Amniotic stem cell (primary cell): Measurements from ENCODE around the gene SSUH2.

Experiments used
- DNase-seq: peaks from one replicate; lab custom pipeline; 2025; lab: John Stamatoyannopoulos, UW

SSUH2 gene

DNA sequence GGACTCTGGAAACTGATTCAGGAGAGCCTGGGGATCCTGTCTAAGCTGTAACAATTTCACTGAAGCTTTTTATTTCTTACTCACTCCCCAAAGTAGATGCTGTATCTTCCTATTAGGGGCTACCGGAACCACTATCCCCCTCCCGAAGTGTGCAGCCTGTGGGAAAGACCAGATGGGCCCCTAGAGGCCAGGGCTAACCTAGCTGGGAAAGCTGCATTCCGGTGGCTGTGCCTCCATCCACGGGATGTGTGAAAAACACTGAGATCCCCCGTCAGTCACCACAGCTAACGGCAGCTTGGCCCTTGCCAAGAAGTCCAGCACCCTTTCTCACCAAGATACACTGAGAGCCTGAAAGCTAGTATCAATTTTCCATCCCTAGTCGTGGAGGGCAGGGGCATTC, 3.1 kb downstream of the SSUH2 start:
- no peak for DNase-seq

DNA sequence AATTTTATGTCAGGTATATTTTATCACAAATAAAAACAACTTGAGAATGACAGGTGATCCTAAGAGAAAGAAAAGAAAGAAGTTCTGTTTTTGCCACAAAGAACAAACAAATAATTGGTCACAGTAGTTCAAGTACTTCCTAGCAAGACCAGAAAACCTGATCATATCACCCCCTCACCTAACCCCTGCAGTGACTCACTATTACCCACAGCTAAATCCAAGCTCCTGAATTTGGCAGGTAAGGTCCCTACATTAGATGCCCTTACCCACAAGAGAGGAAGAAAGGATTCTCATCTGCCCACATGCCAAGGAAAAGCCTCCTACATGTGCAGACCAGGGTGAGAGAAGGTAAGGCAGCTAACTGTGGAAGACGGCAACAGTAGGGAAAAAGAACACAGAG, 4.4 kb downstream of the SSUH2 start:
- no peak for DNase-seq

DNA sequence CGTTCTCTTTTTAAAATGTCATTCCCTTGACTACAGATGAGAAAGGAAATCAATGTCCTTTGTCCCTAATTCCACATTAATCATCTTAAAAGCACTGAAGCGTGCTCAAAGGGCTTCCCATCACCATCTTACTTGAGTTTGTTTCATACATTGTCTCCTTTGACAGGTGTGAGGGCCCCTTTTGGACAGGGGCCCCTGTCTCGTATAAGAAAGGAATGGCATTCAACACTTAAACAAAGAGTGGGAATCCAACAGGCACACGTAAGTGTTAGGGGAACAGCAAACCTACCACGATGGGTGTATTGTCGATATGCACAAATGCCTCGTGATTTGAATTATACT, 5.0 kb downstream of the SSUH2 start:
- no peak for DNase-seq

DNA sequence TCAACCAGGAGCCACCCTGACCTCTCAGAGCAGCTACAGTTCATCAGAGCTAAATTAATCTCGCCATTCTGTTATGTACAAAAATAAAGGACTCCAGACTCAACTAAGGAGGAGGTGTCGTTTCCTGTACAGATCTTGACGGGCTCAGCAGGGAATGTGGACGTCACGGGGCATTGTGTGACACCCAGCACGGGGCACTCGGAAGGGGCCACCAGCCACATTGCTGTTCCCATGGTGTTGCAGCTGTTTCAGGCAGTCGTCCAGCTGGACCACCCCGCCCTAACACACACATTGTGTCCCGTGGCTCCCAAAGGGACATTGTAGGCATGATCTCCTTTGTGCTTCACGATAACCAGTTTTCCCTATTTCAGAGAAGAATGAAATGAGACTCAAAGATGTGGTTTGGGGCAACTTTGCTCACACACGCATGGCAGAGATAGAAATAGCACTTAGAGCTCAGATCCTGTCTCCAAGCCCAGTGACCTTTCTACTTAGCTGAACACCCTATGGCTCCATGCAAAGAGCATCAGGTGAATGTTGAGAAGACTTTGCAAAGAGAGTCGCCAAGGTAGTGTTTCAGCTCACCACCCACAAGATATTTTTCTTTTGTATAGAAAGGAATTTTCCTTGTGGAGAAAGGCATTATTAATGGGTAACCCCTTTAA, 5.5 kb downstream of the SSUH2 start:
- no peak for DNase-seq

- no peak for DNase-seq
Measured at GRCh38 chr3:8637348-8637747, 7.2 kb downstream of the SSUH2 start.

DNA sequence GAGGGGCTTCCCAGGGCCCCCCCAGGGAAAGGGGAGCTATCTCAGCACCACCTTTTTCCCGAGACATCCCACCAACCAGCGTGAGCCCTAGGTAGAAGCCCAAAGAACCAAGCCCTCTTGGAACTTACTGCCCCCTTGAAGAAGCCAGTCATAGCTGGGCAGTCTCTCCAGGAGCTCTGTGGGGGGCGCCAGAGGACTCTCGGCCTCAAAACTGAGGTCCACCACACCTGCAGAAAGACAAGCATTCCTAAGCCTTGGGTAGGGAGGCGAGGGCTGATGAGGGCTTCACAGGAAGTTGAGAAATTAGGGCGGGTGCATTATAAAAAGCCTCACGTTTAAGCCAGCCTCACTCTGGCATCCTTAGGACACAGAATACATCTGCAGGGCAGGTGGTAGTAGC, 9.0 kb downstream of the SSUH2 start:
- DNase-seq, result no peak

- no peak for DNase-seq
Measured at GRCh38 chr3:8635125-8635524, 9.5 kb downstream of the SSUH2 start.

GRCh38 chr3:8632402-8633237, 12.0 kb downstream of the SSUH2 start:
- no peak for DNase-seq

DNA sequence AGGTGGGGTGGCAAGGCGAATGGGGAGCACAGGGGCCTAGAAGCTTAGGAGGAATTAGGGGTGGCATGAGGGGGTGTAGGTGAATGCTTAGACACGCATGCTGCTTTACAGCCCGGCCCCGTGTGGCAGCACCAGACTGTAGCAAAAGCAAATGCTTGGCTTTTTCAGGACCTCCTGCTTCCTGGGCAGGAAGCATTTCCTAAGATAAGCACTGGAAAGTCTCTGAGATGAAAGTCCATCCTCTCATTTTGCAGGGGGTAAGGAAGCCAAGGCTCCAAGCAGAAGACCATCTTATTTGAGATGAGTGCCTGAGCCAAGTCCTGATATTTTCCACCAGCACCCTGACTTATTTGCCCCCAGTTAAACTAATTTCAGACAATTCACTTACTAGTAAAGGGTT, 12.9 kb downstream of the SSUH2 start:
- DNase-seq, result no peak

GRCh38 chr3:8629151-8630021, 15.2 kb downstream of the SSUH2 start:
- peak; percentile 92 for DNase-seq

GRCh38 chr3:8627949-8628348, 16.6 kb downstream of the SSUH2 start:
- DNase-seq, result no peak

GRCh38 chr3:8627201-8627940, 17.2 kb downstream of the SSUH2 start:
- no peak for DNase-seq

DNA sequence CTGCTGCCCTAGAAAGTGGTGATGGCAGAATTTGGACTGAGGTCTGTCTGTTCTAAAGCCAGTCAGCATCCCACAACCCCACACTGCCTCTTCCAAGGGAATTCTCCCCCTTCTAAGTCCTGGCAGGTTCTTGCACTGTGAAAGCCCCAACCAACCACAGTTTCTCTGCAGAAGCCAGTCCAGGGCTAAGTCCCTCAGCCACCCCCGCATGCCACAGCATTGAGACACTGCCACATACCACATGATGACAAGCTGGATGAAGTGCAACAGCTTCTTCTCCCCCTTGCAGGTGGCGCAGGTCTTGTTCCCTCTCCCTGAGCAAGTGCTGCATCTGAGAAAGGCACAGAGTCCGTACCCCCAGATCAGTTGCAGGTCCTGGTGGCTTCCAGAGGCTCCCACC, 18.6 kb downstream of the SSUH2 start:
- DNase-seq, result no peak

DNA sequence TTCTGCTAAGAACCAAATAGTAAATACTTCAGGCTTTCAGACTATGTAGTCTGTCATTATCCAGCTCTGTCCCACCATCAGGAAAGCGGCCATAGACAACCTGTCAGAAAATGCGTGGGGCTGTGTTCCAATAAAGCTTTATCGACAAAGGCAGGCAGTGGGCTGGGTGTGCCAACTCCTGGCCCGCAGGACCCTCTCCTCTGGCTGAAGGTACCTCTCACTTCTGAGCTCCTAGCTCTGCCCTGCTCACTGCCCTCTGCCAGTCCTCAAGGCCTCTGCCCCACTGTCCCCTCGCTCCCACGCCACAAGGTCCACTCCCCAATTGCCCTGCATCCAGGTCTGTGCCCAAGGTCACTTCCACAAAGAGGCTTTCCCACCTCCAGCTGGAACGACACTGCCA, 20.0 kb downstream of the SSUH2 start:
- DNase-seq, result no peak

GRCh38 chr3:8623741-8624140, 20.9 kb downstream of the SSUH2 start:
- no peak for DNase-seq

GRCh38 chr3:8622873-8623691, 21.5 kb downstream of the SSUH2 start:
- peak; percentile 49 for DNase-seq

GRCh38 chr3:8621872-8622271, 22.7 kb downstream of the SSUH2 start:
- peak; percentile 51 for DNase-seq

- DNase-seq, result no peak
Measured at GRCh38 chr3:8621141-8621540, 23.5 kb downstream of the SSUH2 start.

DNA sequence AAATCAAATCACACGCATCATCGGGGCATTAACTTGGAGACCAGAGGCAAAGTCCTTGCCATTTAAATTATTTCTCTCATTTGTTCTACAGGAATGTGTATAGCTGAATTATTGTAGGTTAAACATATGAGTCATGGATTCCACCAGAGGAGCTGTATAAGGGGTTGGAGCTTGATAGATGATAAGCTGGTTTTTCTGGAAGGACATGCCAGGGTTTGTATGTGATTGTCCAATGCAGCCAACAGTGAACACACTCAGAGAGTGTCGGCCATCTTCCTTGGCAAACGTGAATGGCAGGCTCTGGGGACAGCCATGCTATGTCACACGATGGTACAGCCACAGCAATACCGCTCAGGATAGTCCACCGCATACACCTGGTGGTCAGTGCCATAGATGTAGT, 25.1 kb downstream of the SSUH2 start:
- DNase-seq, result peak; percentile 18

DNA sequence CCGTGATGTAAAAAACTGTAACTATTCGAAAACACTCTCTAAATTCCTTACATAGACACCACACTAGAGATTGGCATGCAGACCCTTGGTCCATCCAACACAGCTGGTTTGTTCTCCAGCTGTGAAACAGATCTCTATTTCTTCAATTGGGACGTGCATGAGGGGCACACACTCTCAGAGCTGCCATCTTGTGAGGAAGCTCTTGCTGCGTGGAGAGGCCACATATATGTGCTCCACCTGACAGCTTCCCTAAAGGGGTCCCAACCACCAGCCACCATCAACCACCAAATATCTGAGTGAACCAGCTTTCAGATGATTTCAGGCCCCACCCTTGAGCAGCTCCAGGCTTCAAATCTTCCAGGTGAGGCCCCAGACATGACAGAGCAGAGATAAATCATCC, 25.6 kb downstream of the SSUH2 start:
- DNase-seq, result no peak

- no peak for DNase-seq
Measured at GRCh38 chr3:8617921-8618320, 26.7 kb downstream of the SSUH2 start.
